SKM-1 treated with dmso at 0.1 percent for 144 hours (cell line): ENCODE measurements around the gene CPNE8.
"Not testable (repeated sequence)": the region's sequence is repeated elsewhere in the genome, so short reads cannot be mapped to it uniquely, and the experiment has no call there.

Source experiments
- DNase-seq: peaks from one replicate; lab custom pipeline; 2025; ENCODE audit not compliant: unreplicated experiment; lab: John Stamatoyannopoulos, UW

The CPNE8 gene

GRCh38 chr12:38744041-38744440 is 161.3 kb downstream of the CPNE8 start:
- no peak for DNase-seq

- DNase-seq: not testable (repeated sequence)
Measured at GRCh38 chr12:38742496-38742895, 162.9 kb downstream of the CPNE8 start.

GRCh38 chr12:38736821-38737220 is 168.6 kb downstream of the CPNE8 start:
- DNase-seq: no peak

- no peak for DNase-seq
Measured at GRCh38 chr12:38732761-38733160, 172.6 kb downstream of the CPNE8 start.

GRCh38 chr12:38728894-38729293 is 176.5 kb downstream of the CPNE8 start:
- DNase-seq: no peak

GRCh38 chr12:38721611-38722252 is 183.7 kb downstream of the CPNE8 start:
- no peak for DNase-seq

- no peak for DNase-seq
Measured at GRCh38 chr12:38720661-38721060, 184.7 kb downstream of the CPNE8 start.

- DNase-seq: no peak
Measured at GRCh38 chr12:38713294-38713693, 192.1 kb downstream of the CPNE8 start.

GRCh38 chr12:38711054-38711453 is 194.3 kb downstream of the CPNE8 start:
- no peak for DNase-seq

- no peak for DNase-seq
Measured at GRCh38 chr12:38708466-38708865, 196.9 kb downstream of the CPNE8 start.

GRCh38 chr12:38707648-38708047 is 197.7 kb downstream of the CPNE8 start:
- no peak for DNase-seq

- DNase-seq: no peak
Measured at GRCh38 chr12:38697289-38697688, 208.1 kb downstream of the CPNE8 start.

- no peak for DNase-seq
Measured at GRCh38 chr12:38695057-38695456, 210.3 kb downstream of the CPNE8 start.

GRCh38 chr12:38691164-38691563 is 214.2 kb downstream of the CPNE8 start:
- DNase-seq: no peak

GRCh38 chr12:38690646-38691045 is 214.7 kb downstream of the CPNE8 start:
- DNase-seq: no peak

- DNase-seq: no peak
Measured at GRCh38 chr12:38689704-38690103, 215.7 kb downstream of the CPNE8 start.

- DNase-seq: no peak
Measured at GRCh38 chr12:38689195-38689594, 216.2 kb downstream of the CPNE8 start.

- DNase-seq: no peak
Measured at GRCh38 chr12:38682521-38682920, 222.9 kb downstream of the CPNE8 start.

GRCh38 chr12:38669530-38669929 is 235.9 kb downstream of the CPNE8 start:
- DNase-seq: no peak

- DNase-seq: no peak
Measured at GRCh38 chr12:38669081-38669480, 236.3 kb downstream of the CPNE8 start.

- no peak for DNase-seq
Measured at GRCh38 chr12:38666425-38666824, 239.0 kb downstream of the CPNE8 start.

- DNase-seq: no peak
Measured at GRCh38 chr12:38664661-38665269, 240.6 kb downstream of the CPNE8 start.

- DNase-seq: no peak
Measured at GRCh38 chr12:38662829-38663228, 242.6 kb downstream of the CPNE8 start.
